ENCODE measurements around the gene FRY. TPM values are rescaled to one million over a fixed set of nuclear protein-coding genes. Genes with fewer than 3 reads are reported as not detected.

FRY gene
- total RNA-seq, 1 experiment from 2014 or later = 4.7 TPM

GRCh38 chr13:32309312-32310133, 277.9 kb downstream of the FRY start:
- no peak overlapping the region for H3K27ac ChIP-seq
- CTCF ChIA-PET = interaction anchor here (1.0 kb wide), 1 partner anchor 400 kb away, joined by 4 read pairs; no protein-coding TSS in a partner anchor

GRCh38 chr13:32310134-32310706, 278.6 kb downstream of the FRY start:
- intact Hi-C loops (cut with micrococcal nuclease; ENCODE audit: unreplicated experiment) = loop anchor here (1.0 to 10.0 kb wide), 4 partner anchors 64 to 400 kb away; partner anchors contain the start of gene N4BP2L2
- no peak overlapping the region for H3K4me3 ChIP-seq
- H3K27me3 ChIP-seq (ENCODE audit: insufficient read depth, low read depth) = no peaks in the 10 kb centered on the region
- no peaks in the 10 kb centered on the region for H4K20me1 ChIP-seq (ENCODE audit: insufficient read depth)
- H3K36me3 ChIP-seq (ENCODE audit: low read depth) = no peaks in the 10 kb centered on the region
- CTCF ChIA-PET = no interaction called here
- no peak overlapping the region for H2AFZ ChIP-seq
- peaks cover 6% of the 10 kb centered on the region; the same call in 1 of the 2 replicates for H3K9me3 ChIP-seq (ENCODE audit: insufficient read depth, low read depth)
- H3K79me2 ChIP-seq (ENCODE audit: low read depth) = no peaks in the 10 kb centered on the region
- POLR2A ChIA-PET (ENCODE audit: unreplicated experiment) = no interaction called here
- DNase-seq = peak; percentile 17 to 39
- peak; percentile 77 for TF ChIP-seq CTCF (conservative IDR thresholded peaks at IDR 0.05)
- TF ChIP-seq EZH2 (IDR thresholded peaks at IDR 0.05; ENCODE audit: low read depth) = no peak
- peak overlapping the region; percentile 4; the same call in 1 of the 2 replicates for H3K4me2 ChIP-seq
- no peaks in the 10 kb centered on the region for H3K9me2 ChIP-seq (ENCODE audit: insufficient read depth)
- H3F3A ChIP-seq (ENCODE audit: insufficient read depth, low read depth) = no peaks in the 10 kb centered on the region; the same call in 1 of the 2 replicates
- no peak overlapping the region for H3K27ac ChIP-seq
- H3K4me1 ChIP-seq (replicated peaks; ENCODE audit: insufficient read depth) = peaks cover 6% of the 10 kb centered on the region; the same call in 1 of the 2 replicates
- no TSS peak for BruUV-seq (replicated peaks)

More at GRCh38 chr13:32309312-32310133, 277.9 kb downstream of the FRY start:
- no peaks in the 10 kb centered on the region for H3K27me3 ChIP-seq (ENCODE audit: insufficient read depth, low read depth)
- no peaks in the 10 kb centered on the region for H3K79me2 ChIP-seq (ENCODE audit: low read depth)
- intact Hi-C loops (cut with micrococcal nuclease; ENCODE audit: unreplicated experiment) = loop anchor here (1.0 to 10.0 kb wide), 4 partner anchors 63 to 399 kb away; partner anchors contain the start of gene N4BP2L2
- POLR2A ChIA-PET (ENCODE audit: unreplicated experiment) = no interaction called here
- peaks cover 6% of the 10 kb centered on the region; the same call in 1 of the 2 replicates for H3K9me3 ChIP-seq (ENCODE audit: insufficient read depth, low read depth)
- peaks cover 5% of the 10 kb centered on the region; the same call in 1 of the 2 replicates for H3K4me1 ChIP-seq (replicated peaks; ENCODE audit: insufficient read depth)
- H3K9me2 ChIP-seq (ENCODE audit: insufficient read depth) = no peaks in the 10 kb centered on the region
- H3K36me3 ChIP-seq (ENCODE audit: low read depth) = no peaks in the 10 kb centered on the region
- no peaks in the 10 kb centered on the region for H4K20me1 ChIP-seq (ENCODE audit: insufficient read depth)
- TF ChIP-seq CTCF (conservative IDR thresholded peaks at IDR 0.05) (no peak), EZH2 (IDR thresholded peaks at IDR 0.05; ENCODE audit: low read depth) (no peak)
- H3K4me2 ChIP-seq = peak overlapping the region; percentile 4; the same call in 1 of the 2 replicates
- no peaks in the 10 kb centered on the region for H3F3A ChIP-seq (ENCODE audit: insufficient read depth, low read depth)
- no TSS peak for BruUV-seq (replicated peaks)
- no peak overlapping the region for H3K4me3 ChIP-seq
- no peak for DNase-seq
- H2AFZ ChIP-seq = no peak overlapping the region

- no peaks in the 10 kb centered on the region for H4K20me1 ChIP-seq (ENCODE audit: insufficient read depth)
- peaks cover 3% of the 10 kb centered on the region for H3K79me2 ChIP-seq (ENCODE audit: low read depth)
- POLR2A ChIA-PET (ENCODE audit: unreplicated experiment) = no interaction called here
- TF ChIP-seq CTCF (conservative IDR thresholded peaks at IDR 0.05) = no peak
- no peak for TF ChIP-seq EZH2 (IDR thresholded peaks at IDR 0.05; ENCODE audit: low read depth)
- no peaks in the 10 kb centered on the region for H3K9me3 ChIP-seq (ENCODE audit: insufficient read depth, low read depth)
- H3K4me1 ChIP-seq (replicated peaks; ENCODE audit: insufficient read depth) = peaks cover 8% of the 10 kb centered on the region
- no peak for DNase-seq
- CTCF ChIA-PET = interaction anchor here (0.6 to 0.7 kb wide), 2 partner anchors 42 to 228 kb away, joined by 7 to 9 read pairs; no protein-coding TSS in a partner anchor
- H3K27ac ChIP-seq = no peak overlapping the region
- no peaks in the 10 kb centered on the region; the same call in 1 of the 2 replicates for H3F3A ChIP-seq (ENCODE audit: insufficient read depth, low read depth)
- no peak overlapping the region for H3K4me3 ChIP-seq
- no peak overlapping the region for H2AFZ ChIP-seq
- H3K4me2 ChIP-seq = no peak overlapping the region
- intact Hi-C loops (cut with micrococcal nuclease; ENCODE audit: unreplicated experiment) = loop anchor here (10.0 kb wide), 2 partner anchors 223 to 317 kb away; partner anchors contain the start of gene N4BP2L2
- no peaks in the 10 kb centered on the region for H3K27me3 ChIP-seq (ENCODE audit: insufficient read depth, low read depth)
- no peaks in the 10 kb centered on the region for H3K36me3 ChIP-seq (ENCODE audit: low read depth)
- BruUV-seq (replicated peaks) = no TSS peak
- H3K9me2 ChIP-seq (ENCODE audit: insufficient read depth) = no peaks in the 10 kb centered on the region
These were observed 279.8 kb downstream of the FRY start for GRCh38 chr13:32311188-32311897.

Measured in PC-9 (cell line).